CD4-positive, alpha-beta T cell treated with Interleukin-17A for 1 hour (primary cell): ENCODE measurements around the gene SPN.
"Not testable (repeated sequence)": the region's sequence is repeated elsewhere in the genome, so short reads cannot be mapped to it uniquely, and the experiment has no call there.

ENCODE experiments used
- DNase-seq: peaks from one replicate; pipeline ENCODE4 v3.0.0-alpha.2; 2020

The SPN gene, protein sequence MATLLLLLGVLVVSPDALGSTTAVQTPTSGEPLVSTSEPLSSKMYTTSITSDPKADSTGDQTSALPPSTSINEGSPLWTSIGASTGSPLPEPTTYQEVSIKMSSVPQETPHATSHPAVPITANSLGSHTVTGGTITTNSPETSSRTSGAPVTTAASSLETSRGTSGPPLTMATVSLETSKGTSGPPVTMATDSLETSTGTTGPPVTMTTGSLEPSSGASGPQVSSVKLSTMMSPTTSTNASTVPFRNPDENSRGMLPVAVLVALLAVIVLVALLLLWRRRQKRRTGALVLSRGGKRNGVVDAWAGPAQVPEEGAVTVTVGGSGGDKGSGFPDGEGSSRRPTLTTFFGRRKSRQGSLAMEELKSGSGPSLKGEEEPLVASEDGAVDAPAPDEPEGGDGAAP

DNA sequence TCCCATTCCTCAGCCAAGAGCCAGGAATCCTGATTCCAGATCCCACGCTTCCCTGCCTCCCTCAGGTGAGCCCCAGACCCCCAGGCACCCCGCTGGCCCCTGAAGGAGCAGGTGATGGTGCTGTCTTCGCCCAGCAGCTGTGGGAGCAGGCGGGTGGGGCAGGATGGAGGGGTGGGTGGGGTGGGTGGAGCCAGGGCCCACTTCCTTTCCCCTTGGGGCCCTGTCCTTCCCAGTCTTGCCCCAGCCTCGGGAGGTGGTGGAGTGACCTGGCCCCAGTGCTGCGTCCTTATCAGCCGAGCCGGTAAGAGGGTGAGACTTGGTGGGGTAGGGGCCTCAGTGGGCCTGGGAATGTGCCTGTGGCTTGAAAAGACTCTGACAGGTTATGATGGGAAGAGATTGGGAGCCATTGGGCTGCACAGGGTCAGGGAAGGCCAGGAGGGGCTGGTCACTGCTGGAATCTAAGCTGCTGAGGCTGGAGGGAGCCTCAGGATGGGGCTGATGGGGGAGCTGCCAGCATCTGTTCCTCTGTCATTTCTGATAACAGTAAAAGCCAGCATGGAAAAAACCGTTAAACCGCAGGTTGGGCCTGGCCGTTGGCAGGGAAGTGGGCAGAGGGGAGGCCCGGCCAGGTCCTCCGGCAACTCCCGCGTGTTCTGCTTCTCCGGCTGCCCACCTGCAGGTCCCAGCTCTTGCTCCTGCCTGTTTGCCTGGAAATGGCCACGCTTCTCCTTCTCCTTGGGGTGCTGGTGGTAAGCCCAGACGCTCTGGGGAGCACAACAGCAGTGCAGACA lies at the start of gene SPN:
TSS of gene SPN (plus strand) at position 232 of the 791 bp plus-strand sequence. CDS start at position 714, 482 bp downstream.
- DNase-seq, result peak; percentile 47

DNA sequence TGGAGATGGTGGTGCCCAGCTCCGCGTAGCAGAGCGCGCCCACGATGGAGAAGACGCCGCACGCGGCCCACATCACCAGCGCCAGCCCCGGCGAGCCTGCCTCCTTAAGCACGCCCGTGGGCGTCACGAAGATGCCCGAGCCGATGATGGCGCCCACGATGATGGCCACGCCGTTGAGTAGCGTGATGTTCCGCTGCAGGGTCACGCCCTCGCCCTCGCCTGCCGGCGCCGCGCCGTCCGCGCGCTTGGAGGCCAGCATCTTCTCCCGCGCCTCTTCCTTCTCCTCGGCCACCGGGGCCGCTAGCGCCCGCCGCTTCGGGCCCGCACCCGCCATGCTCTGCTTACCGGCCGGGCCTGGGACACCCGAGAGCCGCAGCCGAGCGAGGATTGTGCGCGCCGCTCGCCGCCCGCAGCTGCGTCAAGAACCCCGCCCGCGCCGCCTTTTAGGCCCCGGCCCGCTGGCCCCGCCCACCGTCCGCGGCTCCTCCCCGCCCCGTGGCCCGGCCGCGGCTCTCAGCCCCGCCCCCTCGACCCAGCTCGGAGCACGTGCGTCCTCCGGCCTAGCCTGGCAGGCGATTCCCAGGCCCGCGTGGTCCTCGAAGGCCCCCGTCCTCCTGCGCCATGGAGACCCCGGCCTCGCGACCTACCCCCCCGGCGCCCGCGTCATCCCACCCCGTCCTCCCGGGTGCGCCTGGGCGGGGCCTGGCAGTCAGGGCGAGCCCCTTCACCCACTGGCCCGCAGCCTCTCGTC lies 49.6 kb upstream of the SPN start:
- peak; percentile 92 for DNase-seq

DNA sequence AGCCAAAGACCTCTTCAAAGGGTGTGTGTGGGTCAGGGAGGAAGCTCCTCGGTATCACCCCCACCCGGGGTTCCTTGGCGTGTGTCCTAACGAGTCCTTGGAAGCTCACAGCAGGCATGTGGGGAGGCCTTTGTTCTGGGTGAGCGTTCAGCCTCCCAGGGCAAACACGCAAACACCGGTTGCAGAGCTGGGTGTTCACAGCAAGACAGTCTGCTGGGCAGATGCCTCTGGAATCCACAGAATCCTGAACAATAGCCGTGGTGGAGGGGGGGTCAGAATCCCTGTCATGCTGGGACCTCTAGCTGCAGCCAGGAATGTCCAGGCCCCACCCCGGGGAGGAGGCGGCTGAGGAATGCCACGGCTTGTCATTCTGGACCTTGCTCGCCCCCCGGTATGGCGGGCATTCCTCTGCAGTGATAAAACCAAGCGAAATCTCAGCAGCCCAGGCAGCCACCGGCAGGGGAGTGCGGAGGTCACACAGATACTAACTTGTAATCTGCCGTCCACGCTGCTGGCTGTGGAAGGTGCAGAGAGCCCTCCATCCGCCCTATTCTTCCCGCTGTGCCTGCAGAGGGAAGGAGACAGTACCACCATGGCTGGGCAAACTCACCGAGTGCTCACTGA lies 48.2 kb upstream of the SPN start:
- not testable (repeated sequence) for DNase-seq

DNA sequence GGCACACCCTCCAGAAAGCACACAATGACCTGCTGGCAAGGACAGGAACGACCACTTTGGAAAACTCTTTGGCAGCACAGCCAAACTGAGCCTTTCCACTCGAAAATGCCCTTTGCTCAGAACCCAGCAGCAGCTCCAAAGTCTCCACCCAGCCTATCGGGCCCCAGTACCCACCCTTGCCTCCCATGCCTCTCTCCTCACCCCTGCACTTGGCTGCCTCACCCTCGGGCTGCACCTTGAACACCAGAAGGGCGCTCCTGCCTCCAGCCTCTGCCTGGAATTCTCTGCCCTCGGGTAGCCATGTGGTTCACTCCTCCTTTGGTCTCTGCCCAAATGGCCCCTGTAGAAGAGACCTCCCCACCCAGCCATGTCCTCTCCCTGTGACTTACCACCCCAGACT lies 46.9 kb upstream of the SPN start:
- DNase-seq, result not testable (repeated sequence)

DNA sequence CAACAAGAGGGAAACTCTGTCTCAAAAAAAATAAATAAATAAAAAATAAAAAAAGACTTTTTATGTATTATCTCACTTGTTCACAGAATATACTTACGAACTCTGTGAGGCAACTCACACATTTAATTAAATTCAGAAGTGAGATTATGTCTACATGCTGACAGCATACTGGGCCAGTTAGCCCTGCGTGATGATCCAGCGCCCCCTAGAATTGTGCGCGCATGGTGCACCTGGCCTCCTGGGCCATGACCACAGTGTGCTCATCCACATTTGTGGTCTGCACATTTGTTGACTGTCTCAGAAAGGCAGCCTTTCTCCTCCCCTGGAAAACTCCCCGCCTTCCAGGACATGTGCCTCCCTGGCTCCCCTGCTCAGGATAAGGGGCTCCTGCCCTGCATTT lies 42.5 kb upstream of the SPN start:
- peak; percentile 58 for DNase-seq

GRCh38 chr16:29622738-29623137 lies 40.3 kb upstream of the SPN start:
- DNase-seq, result not testable (repeated sequence)

GRCh38 chr16:29623253-29623652 lies 39.8 kb upstream of the SPN start:
- DNase-seq, result not testable (repeated sequence)

GRCh38 chr16:29625114-29625513 lies 37.9 kb upstream of the SPN start:
- DNase-seq, result not testable (repeated sequence)

GRCh38 chr16:29626778-29627331 lies 36.2 kb upstream of the SPN start:
- peak; percentile 59 for DNase-seq

DNA sequence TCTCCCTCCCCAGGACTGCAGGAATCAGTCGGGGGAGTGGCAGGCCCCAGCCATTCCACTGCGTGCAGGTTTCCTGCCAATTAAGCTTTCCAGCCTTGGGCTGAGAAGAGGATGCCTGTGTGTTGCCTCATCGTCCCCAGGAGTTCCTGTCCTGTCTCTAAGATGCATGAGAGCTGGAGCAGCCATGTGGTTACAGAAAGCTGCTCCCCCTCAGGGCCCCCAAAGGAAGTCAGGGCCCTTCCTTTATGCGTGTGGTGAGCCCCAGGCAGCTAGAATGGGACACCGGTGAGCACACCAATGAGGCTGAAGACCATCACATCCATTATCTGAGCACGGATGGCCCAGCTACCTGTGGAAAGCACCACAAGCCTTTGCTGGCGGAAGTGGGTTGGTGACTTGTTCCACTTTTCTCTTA lies 35.4 kb upstream of the SPN start:
- DNase-seq, result peak; percentile 30

DNA sequence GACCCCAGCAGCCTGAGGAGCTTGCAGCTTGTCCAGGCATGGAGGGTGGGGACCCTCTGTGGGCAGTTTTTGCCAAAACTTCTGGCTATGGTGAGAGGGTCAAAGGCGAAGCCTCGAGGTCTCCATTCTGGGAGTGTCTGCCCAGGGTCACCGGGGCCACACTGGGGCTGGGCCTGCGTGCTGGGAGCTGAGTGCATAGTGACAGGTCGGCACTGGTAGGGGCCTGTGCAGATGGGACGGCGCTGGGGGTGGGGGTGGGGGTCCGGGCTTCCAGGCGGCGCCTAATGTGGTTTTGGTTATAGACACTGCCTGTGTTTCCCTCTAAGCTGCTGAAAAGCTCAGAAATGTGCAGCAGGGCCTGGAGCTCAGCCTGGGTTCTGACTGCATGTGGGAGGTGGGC lies 34.3 kb upstream of the SPN start:
- not testable (repeated sequence) for DNase-seq

DNA sequence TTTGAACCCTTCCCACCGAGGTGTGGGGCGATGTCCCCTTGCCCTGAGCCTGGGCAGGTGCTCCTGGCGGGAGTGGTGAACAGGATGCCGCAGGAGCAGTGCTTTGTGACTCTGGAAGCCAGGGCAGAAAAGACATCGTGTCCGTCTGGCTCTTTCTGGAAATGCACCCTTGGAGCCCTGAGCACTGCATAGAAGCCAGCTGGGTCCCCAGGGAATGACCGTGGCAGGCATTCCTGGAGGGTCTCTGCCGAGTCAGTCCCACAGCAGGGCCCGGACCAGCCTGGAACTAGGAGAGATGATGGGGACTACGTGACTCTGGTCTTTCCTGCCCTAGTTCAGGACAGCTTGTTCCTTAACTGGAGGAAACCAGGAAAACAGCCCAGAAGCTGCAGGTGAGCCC lies 33.7 kb upstream of the SPN start:
- DNase-seq, result not testable (repeated sequence)

GRCh38 chr16:29631658-29632057 lies 31.4 kb upstream of the SPN start:
- not testable (repeated sequence) for DNase-seq

DNA sequence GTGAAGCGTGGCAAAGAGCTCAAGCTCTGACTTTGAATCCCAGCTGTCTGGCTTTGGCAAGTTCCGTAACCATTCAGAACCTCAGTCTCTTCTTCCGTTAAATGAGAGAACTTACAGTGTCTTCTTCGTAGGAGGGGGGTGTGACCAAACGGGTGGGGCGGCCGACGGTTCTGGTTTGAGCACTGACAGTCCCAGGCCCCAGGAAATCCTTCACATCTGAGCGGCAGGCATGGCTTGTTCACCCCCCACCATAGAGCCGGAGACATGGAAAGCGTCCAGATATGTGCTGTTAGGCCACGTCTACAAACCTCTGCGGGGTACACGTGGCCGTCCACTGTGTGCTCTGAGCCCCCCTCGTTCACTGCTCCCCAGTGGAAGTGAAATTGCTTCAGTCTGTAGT lies 27.1 kb upstream of the SPN start:
- DNase-seq, result not testable (repeated sequence)

- not testable (repeated sequence) for DNase-seq
Measured at GRCh38 chr16:29636368-29636767, 26.7 kb upstream of the SPN start.

DNA sequence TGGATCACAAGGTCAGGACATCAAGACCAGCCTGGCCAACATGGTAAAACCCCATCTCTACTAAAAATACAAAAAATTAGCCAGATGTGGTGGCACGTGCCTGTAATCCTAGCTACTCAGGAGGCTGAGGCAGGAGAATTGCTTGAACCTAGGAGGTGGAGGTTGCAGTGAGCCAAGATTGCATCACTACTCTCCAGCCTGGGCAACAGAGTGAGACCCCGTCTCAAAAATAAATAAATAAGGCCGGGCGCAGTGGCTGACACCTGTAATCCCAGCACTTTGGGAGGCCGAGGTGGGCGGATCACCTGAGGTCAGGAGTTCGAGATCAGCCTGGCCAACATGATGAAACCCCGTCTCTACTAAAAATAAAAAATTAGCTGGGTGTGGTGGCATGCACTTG lies 24.3 kb upstream of the SPN start:
- DNase-seq, result not testable (repeated sequence)

GRCh38 chr16:29641561-29641960 lies 21.5 kb upstream of the SPN start:
- DNase-seq, result peak; percentile 56

GRCh38 chr16:29643596-29643995 lies 19.5 kb upstream of the SPN start:
- DNase-seq, result no peak

GRCh38 chr16:29644338-29644857 lies 18.6 kb upstream of the SPN start:
- DNase-seq, result no peak

DNA sequence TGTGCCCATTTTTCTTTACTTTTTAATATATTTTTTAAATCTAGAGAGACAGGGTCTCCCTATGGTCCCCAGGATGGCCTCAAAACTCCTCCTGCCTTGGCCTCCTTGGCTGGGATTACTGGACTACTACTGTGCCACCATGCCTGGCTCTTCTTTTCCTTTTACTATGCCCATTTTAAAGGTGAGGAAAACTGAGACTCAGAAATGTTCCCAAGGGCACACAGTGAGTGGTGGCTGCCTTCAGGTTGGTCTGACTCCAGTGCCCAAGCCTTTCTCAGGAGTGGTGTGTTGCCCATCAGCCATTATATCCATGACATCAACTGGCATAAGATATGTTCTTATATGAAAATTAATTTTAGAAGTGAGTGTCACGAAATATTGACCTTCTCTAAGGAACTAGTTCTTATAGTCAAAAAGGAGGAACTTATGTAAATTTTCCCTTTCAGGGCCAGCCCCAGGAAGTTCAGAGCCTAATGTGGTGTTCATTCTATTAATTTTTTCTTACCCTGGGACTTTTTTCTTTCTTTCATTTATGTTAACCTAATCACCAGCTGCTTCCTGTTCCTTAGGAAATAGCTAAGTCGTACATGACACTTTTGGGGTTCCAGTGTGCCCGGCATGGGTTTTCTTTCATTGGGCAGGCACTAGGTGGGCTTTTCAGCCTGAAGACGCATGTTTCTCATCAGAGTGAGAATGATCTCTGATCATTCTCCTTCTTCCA lies 17.9 kb upstream of the SPN start:
- DNase-seq, result no peak

GRCh38 chr16:29645694-29646187 lies 17.3 kb upstream of the SPN start:
- peak; percentile 38 for DNase-seq
